Pancreas (tissue), 10 donors: ENCODE measurements around the gene ZBTB20. TPM values are rescaled to one million over a fixed set of nuclear protein-coding genes. Genes with fewer than 3 reads are reported as not detected.

Source experiments
- ATAC-seq, 4 donors: fragments of 200-7000 bp; cut with Tn5 transposase; one replicate each; pipeline versions ENCODE4 v1.8.0 to v1.9.1; 2020; ENCODE audit warnings: mild to moderate bottlenecking in 4 of 4, moderate library complexity in 4 of 4
- DNase-seq, 6 donors: peaks; one replicate each; pipeline ENCODE4 v3.0.0-alpha.2; 2020
- FAIRE-seq: peaks from 2 replicates; lab custom pipeline; 2012; peaks lifted over from hg19 to GRCh38; lab: Jason Lieb, UNC
- H3K27ac ChIP-seq, 4 donors: fragments of 200-600 bp; sonication (generic); 1 replicate in 3 of 4; 2 replicates in 1 of 4; pipeline versions ENCODE4 v1.5.0 to v1.8.0; 2020
- H3K27me3 ChIP-seq, 4 donors: fragments of 200-600 bp; one replicate each; pipeline ENCODE4 v1.8.0; 2021
- H3K36me3 ChIP-seq, 3 donors: fragments of 200-600 bp; sonication (generic) in 1 of 3; one replicate each; pipeline versions ENCODE4 v1.5.0 to v1.8.0; 2020 to 2021
- H3K4me1 ChIP-seq, 3 donors: fragments of 200-600 bp; one replicate each; pipeline ENCODE4 v1.8.0; 2021
- H3K4me3 ChIP-seq, 4 donors: fragments of 200-600 bp; sonication (generic) in 2 of 4; one replicate each; pipeline versions ENCODE4 v1.5.0 to v1.8.0; 2020 to 2021
- H3K9me3 ChIP-seq, 4 donors: fragments of 200-600 bp; one replicate each; pipeline ENCODE4 v1.8.0; 2021
- WGBS, 2 donors: extraction: QIAGEN DNeasy Blood & Tissue Kit; methylation state at CpG; one replicate each; pipeline ENCODE4 v1.1.7; 2013; 5-methylcytosine and 5-hydroxymethylcytosine counted together
- intact Hi-C, 3 donors: fragments of 100-400 bp; cut with DNase I; formaldehyde crosslinking; loops; one replicate each; pipeline versions ENCODE4 v1.11.1 to v1.14.2; 2022
- polyA plus RNA-seq, 2 donors: library from polyadenylated mRNA; stranded (reverse); fragments of 200-250 nt; gene quantifications; one replicate each; pipeline ENCODE4 v1.2.3, GENCODE V29; 2013
- total RNA-seq, 6 donors: library from RNA; stranded (reverse); fragmentation: NEBNext Ultra II Directional in 4 of 6; extraction: Animal tissue kit (Norgen Biotek cat#: 25700) in 4 of 6; gene quantifications; one replicate each; pipeline versions ENCODE4 v1.2.1 to v1.2.4, GENCODE V29; 2021 to 2023
- TF ChIP-seq, protein P1 (sequence below), 4 donors: fragments of 200-600 bp; sonication (generic) in 3 of 4; IDR thresholded peaks; one replicate each; pipeline versions ENCODE4 v1.5.0 to v1.8.0; 2021; ENCODE audit warnings: antibody characterized with exemption in 4 of 4
- donor health status: healthy with polysubstance abuse.
- donor health status: DM: no; HTN: no; CAD: no; lungs with moderate emphysema.
- donor health status: DM: no; HTN: no; CAD: no.
- donor health status: control.
- donor health status: control.
- donor health status: Bipolar disorder and iron deficiency.
- donor health status: DM: yes; HTN: yes; CAD: no.
- donor health status: DM: no; HTN: no; CAD: no.
- donor health status: DM: no; HTN: no; CAD: no.
- donor health status: DM: yes; HTN: yes; CAD: no.

Gene ZBTB20
- total and polyA plus RNA-seq, 8 donors, result 1.3 to 81.5 (median 43.7) TPM

DNA sequence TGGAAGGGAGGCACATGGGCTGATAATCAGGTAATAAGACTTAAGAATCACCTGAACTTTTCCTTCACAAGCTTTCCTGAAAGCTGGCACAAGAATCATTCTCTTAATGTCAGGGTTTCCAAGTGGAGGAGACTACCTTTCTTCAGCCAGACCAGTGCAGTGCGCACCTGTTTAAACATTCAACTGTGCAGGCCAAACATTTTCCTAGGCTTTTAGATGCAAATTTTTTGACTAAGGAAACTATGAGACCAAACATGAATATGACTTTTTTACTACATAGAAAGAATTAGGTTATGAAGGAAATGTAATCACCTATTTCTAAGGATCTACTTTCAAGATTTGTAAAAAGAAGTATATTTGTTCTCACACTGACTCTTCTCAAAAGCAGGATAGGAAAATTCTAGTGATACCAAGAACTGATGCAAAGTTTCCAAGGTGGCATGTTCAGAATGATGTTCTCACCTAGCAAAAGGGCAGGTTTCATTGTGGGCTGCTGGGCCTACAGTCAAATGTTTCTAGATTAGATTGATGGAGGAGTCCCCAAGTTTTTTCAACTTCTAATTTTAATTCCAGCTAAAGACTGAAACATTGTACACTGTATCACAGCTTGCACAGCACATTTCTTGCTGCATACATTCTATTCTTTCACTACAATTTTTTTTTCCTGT, 514.2 kb downstream of the ZBTB20 start:
- Histone ChIP-seq H3K9me3 (no peaks in the 10 kb centered on the region), H3K4me3 (no peak overlapping the region), H3K27ac (no peak overlapping the region), H3K27me3 (no peaks in the 10 kb centered on the region), H3K36me3 (no peaks in the 10 kb centered on the region), H3K4me1 (no peaks in the 10 kb centered on the region)
- intact Hi-C loops, result no loop called here
- whole genome bisulfite sequencing, 2 donors, result 43 to 47% methylated on average over 1 of the region's 1 CpG
- ATAC-seq, result peak; percentile 34 to 46 (median 42)
- TF ChIP-seq, protein P1, sequence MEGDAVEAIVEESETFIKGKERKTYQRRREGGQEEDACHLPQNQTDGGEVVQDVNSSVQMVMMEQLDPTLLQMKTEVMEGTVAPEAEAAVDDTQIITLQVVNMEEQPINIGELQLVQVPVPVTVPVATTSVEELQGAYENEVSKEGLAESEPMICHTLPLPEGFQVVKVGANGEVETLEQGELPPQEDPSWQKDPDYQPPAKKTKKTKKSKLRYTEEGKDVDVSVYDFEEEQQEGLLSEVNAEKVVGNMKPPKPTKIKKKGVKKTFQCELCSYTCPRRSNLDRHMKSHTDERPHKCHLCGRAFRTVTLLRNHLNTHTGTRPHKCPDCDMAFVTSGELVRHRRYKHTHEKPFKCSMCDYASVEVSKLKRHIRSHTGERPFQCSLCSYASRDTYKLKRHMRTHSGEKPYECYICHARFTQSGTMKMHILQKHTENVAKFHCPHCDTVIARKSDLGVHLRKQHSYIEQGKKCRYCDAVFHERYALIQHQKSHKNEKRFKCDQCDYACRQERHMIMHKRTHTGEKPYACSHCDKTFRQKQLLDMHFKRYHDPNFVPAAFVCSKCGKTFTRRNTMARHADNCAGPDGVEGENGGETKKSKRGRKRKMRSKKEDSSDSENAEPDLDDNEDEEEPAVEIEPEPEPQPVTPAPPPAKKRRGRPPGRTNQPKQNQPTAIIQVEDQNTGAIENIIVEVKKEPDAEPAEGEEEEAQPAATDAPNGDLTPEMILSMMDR (IDR thresholded peaks at IDR 0.05), result no peak
- no peak for FAIRE-seq
- DNase-seq, result no peak

DNA sequence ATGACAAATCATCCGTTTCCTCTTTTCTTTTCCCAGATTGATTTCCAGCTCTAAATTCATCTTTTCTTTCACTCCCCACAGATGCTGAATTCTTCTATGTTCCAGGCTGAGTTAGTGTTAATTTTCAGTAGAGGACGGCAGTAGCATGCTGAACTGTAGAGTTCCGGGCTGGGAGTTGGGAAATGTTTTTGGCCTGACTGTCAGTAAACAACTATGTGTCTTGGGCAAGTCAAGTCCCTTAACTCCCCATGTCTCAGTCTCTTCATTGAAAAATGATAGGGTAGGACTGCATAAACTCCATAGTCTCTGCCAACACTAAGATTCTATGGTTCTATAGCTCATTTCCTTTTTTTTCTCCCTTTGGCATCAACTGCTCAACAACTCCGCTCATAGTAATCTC, 519.3 kb downstream of the ZBTB20 start:
- no peak overlapping the region for H3K27ac ChIP-seq
- peak in 1 of 4 donors; percentile 23 for ATAC-seq
- no peaks in the 10 kb centered on the region for H3K36me3 ChIP-seq
- no peak for DNase-seq
- H3K27me3 ChIP-seq, result no peaks in the 10 kb centered on the region
- no peak for FAIRE-seq
- TF ChIP-seq, protein P1 (IDR thresholded peaks at IDR 0.05), result no peak
- 82 to 84% methylated on average over 4 of the region's 4 CpGs for WGBS, 2 donors
- H3K4me1 ChIP-seq, result peaks cover 0 to 3% (median 0%) of the 10 kb centered on the region in 3 donors
- intact Hi-C loops, result no loop called here
- H3K4me3 ChIP-seq, result no peak overlapping the region
- no peaks in the 10 kb centered on the region for H3K9me3 ChIP-seq

DNA sequence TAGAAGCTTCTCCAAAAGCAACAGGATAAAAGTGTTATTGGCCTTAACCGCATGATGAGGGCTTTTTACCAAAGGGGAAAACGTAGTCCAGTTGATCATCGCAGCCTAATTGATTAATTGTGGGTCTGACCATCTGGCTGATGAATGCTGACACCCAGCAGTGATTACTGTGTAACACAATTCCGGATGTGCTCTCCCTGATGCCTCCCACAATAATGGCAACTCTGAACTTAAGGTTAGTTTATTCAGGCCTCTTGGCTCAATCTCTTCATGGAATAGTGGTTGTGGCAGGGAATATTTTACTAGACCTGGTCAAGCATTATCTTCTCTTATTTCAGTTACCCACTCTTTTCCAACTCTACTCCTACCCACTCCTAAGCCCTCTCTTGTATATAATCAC, 520.3 kb downstream of the ZBTB20 start:
- Histone ChIP-seq H3K36me3 (no peaks in the 10 kb centered on the region), H3K4me3 (no peak overlapping the region), H3K4me1 (peaks cover 0 to 6% (median 0%) of the 10 kb centered on the region in 3 donors), H3K27me3 (no peaks in the 10 kb centered on the region), H3K27ac (peak overlapping the region in 1 of 4 donors; percentile 1), H3K9me3 (no peaks in the 10 kb centered on the region)
- no peak for FAIRE-seq
- DNase-seq, result no peak
- intact Hi-C loops, result no loop called here
- TF ChIP-seq, protein P1 (IDR thresholded peaks at IDR 0.05), result no peak
- 82 to 84% methylated on average over 4 of the region's 4 CpGs for WGBS, 2 donors
- no peak for ATAC-seq

DNA sequence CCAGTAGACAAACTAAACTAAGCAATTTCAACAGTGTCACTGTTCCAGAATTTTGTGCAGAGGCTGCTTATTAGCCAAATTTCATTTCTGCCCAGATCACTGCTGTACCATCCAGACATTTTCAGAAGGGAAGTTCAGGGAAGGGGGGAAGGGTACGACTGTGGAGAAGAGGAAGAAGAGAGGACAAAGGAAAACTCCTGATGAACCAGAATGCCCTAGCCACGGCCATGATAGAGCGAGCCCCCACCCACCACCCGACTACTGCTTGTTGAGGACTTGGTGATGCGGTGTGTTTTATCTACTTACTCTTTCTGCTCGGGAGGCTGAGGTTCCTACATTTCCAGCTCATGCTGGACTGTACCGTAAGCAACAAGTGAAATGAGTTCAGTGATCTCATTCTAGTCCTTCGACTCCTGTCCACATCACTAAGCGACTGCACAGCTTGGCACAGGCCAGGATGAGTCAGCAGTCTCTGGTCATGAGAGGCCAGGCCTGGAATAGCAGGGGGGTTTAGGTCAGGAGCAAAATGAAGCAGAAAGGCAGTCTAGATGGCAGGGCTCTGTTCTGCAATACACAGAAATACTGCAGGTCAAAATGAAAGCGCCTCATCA, 522.4 kb downstream of the ZBTB20 start:
- no peaks in the 10 kb centered on the region for H3K27me3 ChIP-seq
- peak overlapping the region; percentile 2 to 79 (median 48) for H3K27ac ChIP-seq
- FAIRE-seq (peak; percentile 65), DNase-seq (peak; percentile 44 to 80 (median 76)), ATAC-seq (peak; percentile 92 to 96 (median 94))
- H3K4me1 ChIP-seq, result peaks cover 0 to 8% (median 0%) of the 10 kb centered on the region in 3 donors
- H3K36me3 ChIP-seq, result no peaks in the 10 kb centered on the region
- peak overlapping the region in 1 of 4 donors; percentile 8 for H3K4me3 ChIP-seq
- intact Hi-C loops, result no loop called here
- TF ChIP-seq, protein P1 (IDR thresholded peaks at IDR 0.05), result no peak
- H3K9me3 ChIP-seq, result no peaks in the 10 kb centered on the region
- WGBS, 2 donors, result 61 to 67% methylated on average over 10 of the region's 10 CpGs

DNA sequence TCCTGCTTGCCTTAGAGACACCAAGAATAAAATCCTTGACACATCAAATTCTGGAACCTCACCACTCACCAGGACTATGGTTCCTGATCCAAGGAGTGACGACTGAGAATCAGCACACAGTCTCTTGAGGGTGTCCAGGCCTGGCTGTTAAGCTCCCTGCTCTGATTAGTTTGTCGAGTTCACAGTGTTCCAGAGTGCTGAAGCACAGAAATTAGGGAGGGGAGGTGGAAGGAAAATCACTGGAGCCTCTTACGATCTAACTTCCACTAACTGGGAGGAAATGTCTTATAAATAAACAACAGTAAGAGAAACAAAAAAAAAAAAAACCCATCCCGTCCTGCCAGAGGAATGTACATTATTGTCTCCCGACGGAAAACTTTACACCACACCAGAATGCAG, 523.0 kb downstream of the ZBTB20 start:
- peak; percentile 88 for FAIRE-seq
- peak overlapping the region in 1 of 4 donors; percentile 8 for H3K4me3 ChIP-seq
- WGBS, 2 donors, result 77 to 78% methylated on average over 6 of the region's 6 CpGs
- intact Hi-C loops, result no loop called here
- DNase-seq, result peak in 1 of 6 donors; percentile 9
- H3K27ac ChIP-seq, result peak overlapping the region in 2 of 4 donors; percentile 76 to 79
- ATAC-seq, result peak; percentile 28 to 64 (median 44)
- no peaks in the 10 kb centered on the region for H3K9me3 ChIP-seq
- peaks cover 0 to 8% (median 0%) of the 10 kb centered on the region in 3 donors for H3K4me1 ChIP-seq
- TF ChIP-seq, protein P1 (IDR thresholded peaks at IDR 0.05), result no peak
- H3K36me3 ChIP-seq, result no peaks in the 10 kb centered on the region
- H3K27me3 ChIP-seq, result no peaks in the 10 kb centered on the region
